Measurements from ENCODE around the gene CDCP1. TPM values are rescaled to one million over a fixed set of nuclear protein-coding genes. Genes with fewer than 3 reads are reported as not detected.

Gene CDCP1
- polyA plus RNA-seq, 3 donors, result 0.42 to 1.3 (median 0.52) TPM

- 94% methylated on average over 7 of the region's 7 CpGs for WGBS (ENCODE audit: insufficient coverage)
- Mint-ChIP-seq H3K4me1 (no peaks in the 10 kb centered on the region), H3K4me3 (no peak overlapping the region), H3K27ac (no peak overlapping the region), H3K27me3 (ENCODE audit: low read depth in 3 of 3) (peaks cover 2 to 3% (median 2%) of the 10 kb centered on the region in 3 donors), H3K9me3 (peaks cover 0 to 3% (median 0%) of the 10 kb centered on the region in 7 donors), H3K36me3 (peaks cover 0 to 2% of the 10 kb centered on the region in 2 donors)
- Histone ChIP-seq H3K9me3 (replicated peaks in 1 of 2; ENCODE audit: control insufficient read depth in 1 of 2, insufficient read depth in 1 of 2, low read length in 2 of 2) (no peaks in the 10 kb centered on the region), H4K20me1 (ENCODE audit: insufficient read depth, low read length) (no peaks in the 10 kb centered on the region), H3K36me3 (replicated peaks in 1 of 2; ENCODE audit: control insufficient read depth in 1 of 2, insufficient read depth in 2 of 2, low read length in 2 of 2) (no peaks in the 10 kb centered on the region), H3K27me3 (ENCODE audit: control insufficient read depth in 2 of 2, insufficient read depth in 2 of 2, low read length in 2 of 2) (no peaks in the 10 kb centered on the region), H3K4me2 (replicated peaks; ENCODE audit: extremely low read depth, low read length, poor library complexity, severe bottlenecking) (no peak overlapping the region), H3K4me3 (replicated peaks in 1 of 3; ENCODE audit: low read depth in 2 of 3, low read length in 3 of 3) (no peak overlapping the region), H3K79me2 (ENCODE audit: insufficient read depth, low read length) (no peaks in the 10 kb centered on the region), H2AFZ (ENCODE audit: insufficient read depth, low read depth, low read length, poor library complexity, severe bottlenecking) (no peak overlapping the region), H3K27ac (ENCODE audit: low read depth in 1 of 2, low read length in 2 of 2) (no peak overlapping the region), H3K4me1 (ENCODE audit: control insufficient read depth in 1 of 2, insufficient read depth in 2 of 2, low read length in 2 of 2) (no peaks in the 10 kb centered on the region), H3K9ac (ENCODE audit: insufficient read depth, low read length, poor library complexity, severe bottlenecking) (no peak overlapping the region)
- intact Hi-C loops (cut with micrococcal nuclease), result no loop called here
- no peak for TF ChIP-seq CTCF (IDR thresholded peaks at IDR 0.05)
- no peak for DNase-seq
Observed at GRCh38 chr3:45087155-45087554, 59.0 kb downstream of the CDCP1 start.

GRCh38 chr3:45084820-45085816, 61.1 kb downstream of the CDCP1 start:
- Mint-ChIP-seq H3K4me3 (no peak overlapping the region), H3K27ac (no peak overlapping the region), H3K27me3 (ENCODE audit: low read depth in 3 of 3) (peaks cover 2 to 5% (median 3%) of the 10 kb centered on the region in 3 donors), H3K9me3 (peaks cover 8 to 14% (median 12%) of the 10 kb centered on the region in 7 donors), H3K4me1 (peaks cover 6% of the 10 kb centered on the region), H3K36me3 (peaks cover 0 to 5% of the 10 kb centered on the region in 2 donors)
- Histone ChIP-seq H3K79me2 (ENCODE audit: insufficient read depth, low read length) (no peaks in the 10 kb centered on the region), H3K4me1 (ENCODE audit: control insufficient read depth in 1 of 2, insufficient read depth in 2 of 2, low read length in 2 of 2) (no peaks in the 10 kb centered on the region), H3K4me2 (replicated peaks; ENCODE audit: extremely low read depth, low read length, poor library complexity, severe bottlenecking) (no peak overlapping the region), H2AFZ (ENCODE audit: insufficient read depth, low read depth, low read length, poor library complexity, severe bottlenecking) (no peak overlapping the region), H3K4me3 (replicated peaks in 1 of 3; ENCODE audit: low read depth in 2 of 3, low read length in 3 of 3) (no peak overlapping the region), H3K36me3 (replicated peaks in 1 of 2; ENCODE audit: control insufficient read depth in 1 of 2, insufficient read depth in 2 of 2, low read length in 2 of 2) (no peaks in the 10 kb centered on the region), H3K9me3 (replicated peaks in 1 of 2; ENCODE audit: control insufficient read depth in 1 of 2, insufficient read depth in 1 of 2, low read length in 2 of 2) (peaks cover 6 to 11% of the 10 kb centered on the region in 2 donors), H4K20me1 (ENCODE audit: insufficient read depth, low read length) (no peaks in the 10 kb centered on the region), H3K27ac (ENCODE audit: low read depth in 1 of 2, low read length in 2 of 2) (no peak overlapping the region), H3K9ac (ENCODE audit: insufficient read depth, low read length, poor library complexity, severe bottlenecking) (no peak overlapping the region), H3K27me3 (ENCODE audit: control insufficient read depth in 2 of 2, insufficient read depth in 2 of 2, low read length in 2 of 2) (no peaks in the 10 kb centered on the region)
- no peak for DNase-seq
- no peak for TF ChIP-seq CTCF (IDR thresholded peaks at IDR 0.05)
- intact Hi-C loops (cut with micrococcal nuclease), result no loop called here
- WGBS (ENCODE audit: insufficient coverage), result 100% methylated on average over 6 of the region's 13 CpGs
